ENCODE measurements around the gene SLC4A9.

SLC4A9 gene

DNA sequence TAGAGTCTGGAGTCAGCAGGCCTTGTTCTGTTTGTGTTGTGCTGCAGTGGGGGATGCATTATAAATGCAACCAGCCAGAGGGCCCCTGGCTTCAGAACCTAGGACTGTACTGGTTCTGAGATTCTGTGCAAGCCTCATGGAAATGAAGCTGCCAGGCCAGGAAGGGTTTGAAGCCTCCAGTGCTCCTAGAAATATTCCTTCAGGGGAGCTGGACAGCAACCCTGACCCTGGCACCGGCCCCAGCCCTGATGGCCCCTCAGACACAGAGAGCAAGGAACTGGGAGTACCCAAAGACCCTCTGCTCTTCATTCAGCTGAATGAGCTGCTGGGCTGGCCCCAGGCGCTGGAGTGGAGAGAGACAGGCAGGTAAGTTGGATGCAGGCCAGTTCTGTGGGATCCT, at the start of gene SLC4A9:
Gene SLC4A9, plus strand, starts transcription at position 94 of the 400 bp plus-strand sequence. Its CDS starts 43 bp downstream, at position 137.
- DNase-seq, result no peak

GRCh38 chr5:140310434-140310833, 49.6 kb upstream of the SLC4A9 start:
- no peak for DNase-seq

GRCh38 chr5:140311011-140311467, 49.0 kb upstream of the SLC4A9 start:
- DNase-seq, result no peak

- no peak for DNase-seq
Measured at GRCh38 chr5:140312067-140312790, 47.8 kb upstream of the SLC4A9 start.

DNA sequence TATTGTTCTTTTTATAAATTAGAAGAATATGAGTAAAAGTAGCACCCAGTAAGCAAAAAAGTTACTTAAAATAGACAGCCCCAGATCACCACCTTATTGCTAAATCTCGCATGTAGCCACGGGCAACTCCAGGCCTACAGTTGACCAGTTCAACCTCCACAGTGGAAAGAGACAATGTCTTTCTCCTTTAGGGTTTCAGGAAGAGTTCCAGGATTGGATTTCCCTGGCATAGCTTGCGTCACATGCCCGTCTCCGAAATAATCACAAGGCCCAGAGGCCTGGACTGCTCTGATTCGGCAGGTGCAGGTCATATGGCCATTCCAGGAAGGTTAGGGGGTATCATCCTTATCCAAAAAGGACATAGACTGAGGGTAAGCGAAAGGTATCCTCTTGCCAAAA, 47.2 kb upstream of the SLC4A9 start:
- no peak for DNase-seq

DNA sequence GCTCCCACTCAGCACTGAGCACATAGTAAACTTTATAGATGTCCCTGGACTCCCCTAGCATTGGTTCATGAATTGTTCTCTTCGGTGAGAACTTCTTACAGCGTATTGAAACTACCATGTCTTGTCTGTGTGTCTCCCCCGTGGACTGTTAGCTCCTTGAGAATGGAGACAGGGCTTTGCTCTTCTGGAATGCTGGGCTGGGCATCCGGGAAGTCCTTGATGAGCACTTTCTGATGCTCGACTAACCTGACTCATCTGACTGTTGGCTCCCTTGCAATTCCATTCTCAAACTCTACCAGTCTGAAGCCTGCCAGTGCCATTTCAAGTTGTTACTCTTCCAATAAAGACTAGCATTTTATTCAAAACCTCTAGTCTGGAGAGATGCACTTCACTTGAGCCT, 42.1 kb upstream of the SLC4A9 start:
- DNase-seq, result no peak

DNA sequence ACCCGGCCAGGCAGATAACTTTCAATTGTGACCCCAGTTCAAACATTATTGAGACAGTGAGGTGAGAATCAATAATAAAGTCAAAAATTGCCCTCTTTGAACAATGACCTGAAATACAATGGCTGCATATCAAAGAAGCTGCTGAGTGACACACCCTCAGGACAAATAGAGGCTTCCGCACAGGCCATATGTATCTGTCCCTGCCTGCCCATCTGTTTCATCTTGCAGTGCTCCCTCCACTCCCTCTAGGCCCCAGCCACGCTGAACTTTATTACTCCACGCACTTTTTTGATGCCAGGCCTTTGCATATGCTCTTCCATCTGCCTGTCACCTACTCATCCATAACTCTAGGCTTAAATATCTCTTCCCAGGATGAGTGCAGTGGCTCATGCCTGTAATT, 41.2 kb upstream of the SLC4A9 start:
- no peak for DNase-seq

GRCh38 chr5:140319833-140320232, 40.2 kb upstream of the SLC4A9 start:
- no peak for DNase-seq

GRCh38 chr5:140321796-140322195, 38.2 kb upstream of the SLC4A9 start:
- DNase-seq, result no peak

GRCh38 chr5:140322751-140323731, 37.0 kb upstream of the SLC4A9 start:
- DNase-seq, result no peak

GRCh38 chr5:140324041-140324600, 35.9 kb upstream of the SLC4A9 start:
- DNase-seq, result no peak

DNA sequence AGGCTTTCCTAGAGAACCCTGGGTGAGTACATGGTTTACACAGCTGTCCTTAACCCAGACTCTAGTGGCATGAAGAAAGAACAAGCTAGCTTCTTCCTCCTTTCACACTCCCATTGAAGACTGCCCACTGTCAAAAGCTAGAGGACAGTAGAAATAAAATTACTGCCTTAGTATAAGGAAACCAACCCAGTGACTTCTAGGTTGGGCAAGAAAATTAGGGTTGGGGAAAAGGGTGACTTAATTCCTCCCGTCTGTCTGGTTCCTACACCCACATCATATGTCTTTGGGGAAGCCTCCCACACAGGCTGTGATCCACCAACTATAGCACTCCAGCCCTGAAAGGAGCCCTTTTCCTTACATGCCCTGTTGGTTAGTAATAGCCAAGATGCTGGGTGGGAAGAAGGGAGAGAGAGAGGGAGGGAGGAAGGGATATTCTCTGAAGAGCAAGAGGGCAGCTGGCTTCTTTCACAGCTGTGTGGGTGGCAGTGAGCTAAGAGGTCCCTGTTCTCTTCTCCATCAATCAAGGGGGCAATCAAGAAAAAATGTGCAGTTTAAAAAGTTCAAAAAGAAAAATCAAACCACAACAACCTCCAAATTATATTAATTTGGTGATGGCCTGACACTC, 35.3 kb upstream of the SLC4A9 start:
- peak in 1 of 2 experiments; percentile 9 for DNase-seq

DNA sequence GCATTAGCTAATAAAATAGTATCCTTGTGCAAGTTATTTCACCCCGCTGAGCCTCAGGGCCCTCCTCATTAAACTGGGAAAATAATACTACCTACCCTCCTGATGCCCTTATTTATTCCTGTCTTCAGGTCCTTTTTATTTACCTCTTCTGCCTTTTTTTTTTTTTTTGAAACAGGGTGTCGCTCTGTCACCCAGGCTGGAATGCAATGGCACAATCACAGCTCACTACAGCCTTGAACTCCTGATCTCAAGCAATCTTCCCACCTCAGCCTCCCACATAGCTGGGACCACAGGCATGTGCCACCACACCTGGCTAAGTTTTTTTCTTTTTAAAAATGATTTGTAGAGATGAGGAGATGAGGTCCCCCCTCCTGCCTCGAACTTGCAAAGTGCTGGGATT, 34.5 kb upstream of the SLC4A9 start:
- DNase-seq, result no peak

DNA sequence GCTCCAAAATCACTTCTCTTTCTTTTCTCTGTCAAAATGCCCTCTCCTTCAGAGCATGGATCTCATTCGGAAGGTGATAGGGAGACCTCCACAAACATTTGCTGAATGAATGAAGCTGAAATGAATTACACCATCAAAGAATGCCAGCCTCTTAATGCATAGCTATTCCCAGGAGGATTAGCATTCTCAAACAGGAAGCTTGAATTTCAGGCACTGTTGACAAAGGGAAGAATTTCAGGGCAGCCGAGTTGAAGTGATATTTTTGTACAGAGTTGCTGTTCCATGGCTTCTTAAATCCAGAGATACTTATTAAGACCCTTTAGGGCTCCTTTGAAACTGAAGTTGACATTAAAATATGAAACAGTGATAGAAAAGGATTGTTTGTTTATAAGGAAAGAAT, 32.4 kb upstream of the SLC4A9 start:
- DNase-seq, result no peak

GRCh38 chr5:140328036-140328764, 31.8 kb upstream of the SLC4A9 start:
- DNase-seq, result no peak

DNA sequence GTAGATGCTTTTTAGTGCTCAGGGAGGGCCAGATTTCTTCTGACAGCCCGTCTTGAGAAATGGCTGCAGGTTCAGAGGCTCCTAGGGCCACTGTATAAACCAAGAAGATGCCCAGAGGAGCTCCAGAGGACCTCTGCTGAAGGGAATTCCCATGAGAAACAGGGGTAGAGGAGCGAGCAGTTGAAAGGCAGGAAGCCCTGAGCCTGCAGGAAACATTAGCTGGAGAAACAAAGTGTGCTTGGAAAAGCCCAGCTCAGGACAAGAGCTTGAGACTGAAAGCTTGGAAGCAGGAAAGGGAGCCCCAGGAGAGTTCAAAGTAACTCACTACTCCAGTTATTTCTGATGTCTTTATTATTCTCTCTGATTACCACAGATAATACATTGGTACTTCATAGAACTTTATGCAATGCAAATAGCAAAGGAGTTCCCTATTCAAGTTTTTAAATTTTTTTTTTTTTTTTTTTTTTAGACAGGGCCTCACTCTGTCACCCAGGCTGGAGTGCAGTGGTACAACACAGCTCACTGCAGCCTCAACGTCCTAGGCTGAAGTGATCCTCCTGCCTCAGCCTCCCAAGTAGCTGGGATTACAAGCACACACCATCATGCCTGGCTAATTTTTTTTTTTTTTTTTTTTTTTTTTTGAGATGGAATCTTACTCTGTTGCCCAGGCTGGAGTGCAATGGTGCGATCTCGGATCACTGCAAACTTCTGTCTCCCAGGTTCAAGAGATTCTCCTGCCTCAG, 30.1 kb upstream of the SLC4A9 start:
- DNase-seq, result no peak

DNA sequence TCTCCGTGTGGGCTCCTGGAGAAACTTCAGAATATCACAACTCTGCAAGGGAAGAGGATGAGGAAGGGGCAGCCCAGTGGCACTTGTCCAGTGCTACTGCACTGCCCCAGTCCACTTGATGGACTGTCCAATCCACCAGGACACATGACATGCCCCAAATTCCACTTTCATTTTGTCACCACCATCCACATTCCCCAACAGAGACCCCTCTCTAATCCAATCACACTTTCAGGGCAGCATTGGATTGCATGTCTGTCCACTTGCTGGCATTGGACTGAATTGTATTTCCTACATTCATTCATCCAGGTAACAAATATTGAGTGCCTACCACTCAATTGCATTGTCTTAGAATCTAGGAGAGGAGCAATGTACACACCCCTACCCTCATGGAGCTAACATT, 28.4 kb upstream of the SLC4A9 start:
- DNase-seq, result no peak

GRCh38 chr5:140336388-140336787, 23.6 kb upstream of the SLC4A9 start:
- DNase-seq, result no peak

GRCh38 chr5:140337880-140338279, 22.1 kb upstream of the SLC4A9 start:
- no peak for DNase-seq

DNA sequence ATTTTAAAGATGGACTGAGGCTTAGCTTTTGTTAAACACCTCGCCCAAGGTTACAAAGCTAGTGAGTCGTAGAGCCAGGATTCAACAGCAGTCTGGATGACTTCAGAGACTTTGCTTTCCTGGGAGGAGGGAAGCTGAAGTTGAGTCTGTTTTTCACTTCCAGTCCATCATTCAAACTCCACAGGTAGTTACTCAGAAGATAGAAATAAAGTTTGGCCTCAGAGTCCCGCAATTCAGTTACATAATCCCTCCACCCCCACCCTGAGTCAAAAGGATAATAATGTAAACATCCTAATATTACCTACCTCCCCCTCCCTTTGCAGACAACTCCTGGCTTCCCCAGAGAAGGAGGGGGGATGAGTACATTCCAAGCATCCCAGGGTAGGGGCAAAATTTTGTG, 21.7 kb upstream of the SLC4A9 start:
- DNase-seq, result no peak

- DNase-seq, result no peak
Measured at GRCh38 chr5:140338908-140339307, 21.1 kb upstream of the SLC4A9 start.

GRCh38 chr5:140339636-140340035, 20.4 kb upstream of the SLC4A9 start:
- no peak for DNase-seq

All from stimulated activated CD4-positive, alpha-beta T cell treated with anti-CD3 and anti-CD28 coated beads, Interleukin-4, amount 100 ng/mL, for 4 hours (primary cell).